Adrenal gland (tissue), 12 donors: ENCODE data around the gene CEBPG. TPM values are rescaled to one million over a fixed set of nuclear protein-coding genes. Genes with fewer than 3 reads are reported as not detected.

ENCODE experiments used
- DNase-seq, 7 donors: peaks; one replicate each; pipeline ENCODE4 v3.0.0-alpha.2; 2019 to 2020
- H3K27ac ChIP-seq, 5 donors: fragments of 200-600 bp; sonication (generic) in 4 of 5; 1 replicate in 3 of 5; 2 replicates in 2 of 5; pipeline versions ENCODE4 v1.5.1 to v1.8.0; 2016 to 2020; ENCODE audit warnings: mild to moderate bottlenecking in 1 of 5
- H3K27me3 ChIP-seq: fragments of 200-600 bp; 2 replicates; pipeline ENCODE4 v1.8.0; 2021
- H3K36me3 ChIP-seq, 2 donors: fragments of 200-600 bp; replicated peaks in 1 of 2; 1 replicate in 1 of 2; 2 replicates in 1 of 2; pipeline versions ENCODE4 v1.5.1 to v1.8.0; 2018 to 2022
- H3K4me1 ChIP-seq, 2 donors: fragments of 200-600 bp; replicated peaks in 1 of 2; 1 replicate in 1 of 2; 2 replicates in 1 of 2; pipeline versions ENCODE4 v1.5.1 to v1.8.0; 2018 to 2021
- H3K4me3 ChIP-seq, 4 donors: fragments of 200-600 bp; sonication (generic) in 3 of 4; one replicate each; pipeline ENCODE4 v1.5.1; 2016 to 2018
- H3K9me3 ChIP-seq, 3 donors: fragments of 200-600 bp; sonication (generic) in 1 of 3; replicated peaks in 1 of 3; 1 replicate in 2 of 3; 2 replicates in 1 of 3; pipeline versions ENCODE4 v1.5.1 to v1.8.0; 2016 to 2021
- CTCF ChIP-seq, 6 experiments: fragments of 450-650 bp in 4 of 6; fragments of 200-600 bp in 2 of 6; sonication (generic) in 1 of 6; IDR thresholded peaks; 1 replicate in 5 of 6; 2 replicates in 1 of 6; pipeline versions ENCODE4 v1.5.1 to v1.8.0; 2016 to 2021; ENCODE audit warnings: antibody characterized with exemption in 6 of 6, mild to moderate bottlenecking in 2 of 6, moderate library complexity in 1 of 6
- POLR2A ChIP-seq, 2 donors: fragments of 450-650 bp; IDR thresholded peaks; one replicate each; pipeline ENCODE4 v1.6.1; 2017; ENCODE audit warnings: antibody characterized with exemption in 2 of 2, mild to moderate bottlenecking in 2 of 2, moderate library complexity in 1 of 2
- WGBS, 4 donors: extraction: QIAGEN DNeasy Blood & Tissue Kit in 2 of 4; methylation state at CpG; one replicate each; pipeline versions ENCODE4 v1.1.5 to v1.1.7; 2013 to 2017; 5-methylcytosine and 5-hydroxymethylcytosine counted together
- intact Hi-C, 2 donors: fragments of 100-400 bp; cut with DNase I; formaldehyde crosslinking; loops; one replicate each; pipeline versions ENCODE4 v1.14.1 to v1.15.0; 2022 to 2023
- polyA plus RNA-seq, 3 donors: library from polyadenylated mRNA; stranded (reverse); fragments of 200-250 nt in 2 of 3; fragments of 350-450 nt in 1 of 3; fragmentation: Illumina TruSeq in 1 of 3; extraction: RNeasy Lipid Tissue Mini Kit (QIAGEN cat#74804) in 1 of 3; gene quantifications; one replicate each; pipeline ENCODE4 v1.2.3, GENCODE V29; 2013 to 2014
- total RNA-seq, 9 donors: library from RNA; depleted of rRNA in 4 of 9; stranded (reverse); fragments of >200 nt in 4 of 9; fragments of 120-200 nt in 1 of 9; fragmentation: NEBNext Ultra II Directional in 1 of 9; extraction: Animal tissue kit (Norgen Biotek cat#: 25700) in 1 of 9; gene quantifications; one replicate each; pipeline versions ENCODE4 v1.1.0 to v1.2.4, GENCODE V29; 2013 to 2023
- donor health status: healthy with polysubstance abuse.
- donor health status: Bipolar disorder and iron deficiency.
- donor health status: DM: yes; HTN: yes; CAD: no.
- donor health status: DM: no; HTN: no; CAD: no.
- donor health status: DM: no; HTN: no; CAD: no.
- donor health status: DM: yes; HTN: yes; CAD: no.

The CEBPG gene
- total and polyA plus RNA-seq, 12 donors: 8.9 to 21.9 (median 10.7) TPM

- 62 to 86% (median 66%) methylated on average over 6 to 7 of the region's 7 CpGs for WGBS, 4 donors
Observed at GRCh38 chr19:33365691-33366090, 7.8 kb upstream of the CEBPG start.

GRCh38 chr19:33366127-33366526, 7.4 kb upstream of the CEBPG start:
- Histone ChIP-seq H3K9me3 (no peaks in the 10 kb centered on the region), H3K27ac (no peak overlapping the region), H3K4me3 (no peak overlapping the region), H3K4me1 (no peaks in the 10 kb centered on the region), H3K36me3 (no peaks in the 10 kb centered on the region), H3K27me3 (no peaks in the 10 kb centered on the region)
- intact Hi-C loops: no loop called here
- TF ChIP-seq CTCF (IDR thresholded peaks at IDR 0.05) (no peak), POLR2A (IDR thresholded peaks at IDR 0.05) (no peak)
- no peak for DNase-seq
- 67 to 80% (median 75%) methylated on average over 6 of the region's 6 CpGs for WGBS, 4 donors

More at GRCh38 chr19:33365691-33366090, 7.8 kb upstream of the CEBPG start:
- intact Hi-C loops: no loop called here
- H3K27me3 ChIP-seq: no peaks in the 10 kb centered on the region
- no peaks in the 10 kb centered on the region for H3K36me3 ChIP-seq
- no peaks in the 10 kb centered on the region for H3K4me1 ChIP-seq
- TF ChIP-seq POLR2A (IDR thresholded peaks at IDR 0.05) (no peak), CTCF (IDR thresholded peaks at IDR 0.05) (no peak)
- H3K4me3 ChIP-seq: no peak overlapping the region
- no peak for DNase-seq
- no peaks in the 10 kb centered on the region for H3K9me3 ChIP-seq
- H3K27ac ChIP-seq: no peak overlapping the region

- H3K27ac ChIP-seq: no peak overlapping the region
- no peak for TF ChIP-seq CTCF (IDR thresholded peaks at IDR 0.05)
- no peak for TF ChIP-seq POLR2A (IDR thresholded peaks at IDR 0.05)
- no peak overlapping the region for H3K4me3 ChIP-seq
- intact Hi-C loops: no loop called here
- no peak for DNase-seq
- no peaks in the 10 kb centered on the region for H3K36me3 ChIP-seq
- no peaks in the 10 kb centered on the region for H3K27me3 ChIP-seq
- no peaks in the 10 kb centered on the region for H3K9me3 ChIP-seq
- 67 to 84% (median 74%) methylated on average over 5 of the region's 5 CpGs for WGBS, 4 donors
- H3K4me1 ChIP-seq: no peaks in the 10 kb centered on the region
Observed at GRCh38 chr19:33366897-33367296, 6.6 kb upstream of the CEBPG start.

- H3K27ac ChIP-seq: no peak overlapping the region
- TF ChIP-seq POLR2A (IDR thresholded peaks at IDR 0.05) (no peak), CTCF (IDR thresholded peaks at IDR 0.05) (no peak)
- H3K4me1 ChIP-seq: no peaks in the 10 kb centered on the region
- 63 to 76% (median 72%) methylated on average over 5 of the region's 5 CpGs for WGBS, 4 donors
- intact Hi-C loops: no loop called here
- H3K9me3 ChIP-seq: no peaks in the 10 kb centered on the region
- no peaks in the 10 kb centered on the region for H3K27me3 ChIP-seq
- no peaks in the 10 kb centered on the region for H3K36me3 ChIP-seq
- H3K4me3 ChIP-seq: no peak overlapping the region
- DNase-seq: no peak
Observed at GRCh38 chr19:33368074-33368864, 5.2 kb upstream of the CEBPG start.
